H1 (cell line): ENCODE data around the gene EFCAB8. TPM values are rescaled to one million over a fixed set of nuclear protein-coding genes. Genes with fewer than 3 reads are reported as not detected.

ENCODE experiments used
- CTCF ChIA-PET: fragments of 300-600 bp; sonication (Branson Sonifier 250); formaldehyde crosslinking; loops from one replicate; lab custom pipeline; 2021; ENCODE audit not compliant: partially characterized antibody; lab: Charles Lee
- POLR2A ChIA-PET: fragments of 300-600 bp; sonication (Branson Sonifier 250); formaldehyde crosslinking; loops from one replicate; lab custom pipeline; 2021; ENCODE audit warnings: inconsistent platforms; ENCODE audit not compliant: partially characterized antibody; lab: Charles Lee
- DNase-seq, 2 experiments: peaks; one replicate each; pipeline versions ENCODE4 v3.0.0 to v3.0.0-alpha.2; 2010 to 2022; ENCODE audit warnings: low spot score in 2 of 2, low read depth in 1 of 2, mixed read lengths in 1 of 2
- FAIRE-seq: peaks from 2 replicates; lab custom pipeline; 2011; peaks lifted over from hg19 to GRCh38; lab: Jason Lieb, UNC
- H2AFZ ChIP-seq: 2 replicates; pipeline ENCODE4 v1.8.1; 2012; ENCODE audit warnings: low read length, inconsistent platforms
- H2AK5ac ChIP-seq: 2 replicates; pipeline ENCODE4 v1.6.1; 2013; ENCODE audit warnings: low read depth, low read length
- H2BK120ac ChIP-seq: replicated peaks from 2 replicates; pipeline ENCODE3; 2013; ENCODE audit warnings: low read depth, low read length, inconsistent platforms
- H2BK12ac ChIP-seq: 2 replicates; pipeline ENCODE4 v1.6.1; 2013; ENCODE audit warnings: low read depth, low read length
- H2BK15ac ChIP-seq: 2 replicates; pipeline ENCODE4 v1.6.1; 2013; ENCODE audit warnings: low read length
- H2BK20ac ChIP-seq: 2 replicates; pipeline ENCODE4 v1.6.1; 2013; ENCODE audit warnings: low read length
- H2BK5ac ChIP-seq: 2 replicates; pipeline ENCODE4 v1.6.1; 2013; ENCODE audit warnings: low read depth, low read length
- H3K14ac ChIP-seq: 2 replicates; pipeline ENCODE4 v1.6.1; 2013; ENCODE audit warnings: inconsistent platforms; ENCODE audit not compliant: insufficient read length
- H3K18ac ChIP-seq: 2 replicates; pipeline ENCODE4 v1.6.1; 2013; ENCODE audit warnings: low read length; ENCODE audit errors: extremely low read depth
- H3K23ac ChIP-seq: 2 replicates; pipeline ENCODE4 v1.6.1; 2013; ENCODE audit warnings: inconsistent platforms; ENCODE audit not compliant: insufficient read length
- H3K23me2 ChIP-seq: 2 replicates; pipeline ENCODE4 v1.6.1; 2013; ENCODE audit warnings: low read depth, low read length
- H3K27ac ChIP-seq: 2 replicates; pipeline ENCODE4 v1.6.1; 2011; ENCODE audit warnings: low read depth, low read length, inconsistent platforms
- H3K27me3 ChIP-seq, 4 experiments: replicated peaks in 1 of 4; 1 replicate in 1 of 4; 2 replicates in 3 of 4; pipeline versions ENCODE4 v1.6.1 to v1.8.1; 2011 to 2013; ENCODE audit warnings: low read length in 3 of 4, mild to moderate bottlenecking in 3 of 4, inconsistent platforms in 2 of 4, mixed read lengths in 2 of 4, moderate library complexity in 1 of 4; ENCODE audit not compliant: control insufficient read depth in 3 of 4, insufficient read depth in 3 of 4; ENCODE audit errors: extremely low read depth in 1 of 4
- H3K36me3 ChIP-seq, 4 experiments: 2 replicates each; pipeline versions ENCODE4 v1.6.1 to v1.8.1; 2011 to 2013; ENCODE audit warnings: mild to moderate bottlenecking in 4 of 4, low read length in 3 of 4, moderate library complexity in 2 of 4, control low read depth in 1 of 4, inconsistent platforms in 1 of 4; ENCODE audit not compliant: insufficient read depth in 4 of 4, control insufficient read depth in 2 of 4
- H3K4ac ChIP-seq: replicated peaks from 2 replicates; pipeline ENCODE3; 2013; ENCODE audit warnings: low read length, low read depth, mixed read lengths, inconsistent platforms; ENCODE audit not compliant: insufficient read length
- H3K4me1 ChIP-seq, 4 experiments: replicated peaks in 1 of 4; 1 replicate in 1 of 4; 2 replicates in 3 of 4; pipeline versions ENCODE4 v1.6.1 to v1.8.1; 2011 to 2013; ENCODE audit warnings: low read length in 3 of 4, inconsistent platforms in 2 of 4, mixed read lengths in 1 of 4; ENCODE audit not compliant: insufficient read depth in 4 of 4, control insufficient read depth in 3 of 4
- H3K4me2 ChIP-seq, 2 experiments: 2 replicates each; pipeline versions ENCODE4 v1.6.1 to v1.8.1; 2011 to 2013; ENCODE audit warnings: low read depth in 2 of 2, low read length in 2 of 2, control low read depth in 1 of 2, inconsistent platforms in 1 of 2, mild to moderate bottlenecking in 1 of 2; ENCODE audit not compliant: insufficient read depth in 1 of 2
- H3K4me3 ChIP-seq, 4 experiments: fragments of 200-600, 300-600 bp in 1 of 4; sonication (generic), shearing (Covaris generic), sonication (Bioruptor Twin) in 1 of 4; 2 replicates each; pipeline versions ENCODE4 v1.5.1 to v1.8.1; 2011 to 2016; ENCODE audit warnings: low read length in 4 of 4, low read depth in 3 of 4, control low read depth in 2 of 4, inconsistent platforms in 2 of 4, mild to moderate bottlenecking in 2 of 4, mixed read lengths in 1 of 4, moderate library complexity in 1 of 4; ENCODE audit not compliant: insufficient read depth in 2 of 4; ENCODE audit errors: extremely low read depth in 1 of 4
- H3K56ac ChIP-seq: replicated peaks from 2 replicates; pipeline ENCODE3; 2013; ENCODE audit warnings: low read depth, mild to moderate bottlenecking, mixed read lengths, low read length, inconsistent platforms; ENCODE audit not compliant: insufficient read length
- H3K79me1 ChIP-seq: 2 replicates; pipeline ENCODE4 v1.6.1; 2013; ENCODE audit warnings: low read depth, low read length, control low read depth
- H3K79me2 ChIP-seq, 2 experiments: 2 replicates each; pipeline versions ENCODE4 v1.6.1 to v1.8.1; 2012 to 2013; ENCODE audit warnings: low read length in 2 of 2, mild to moderate bottlenecking in 2 of 2, inconsistent platforms in 1 of 2; ENCODE audit not compliant: insufficient read depth in 2 of 2, control insufficient read depth in 1 of 2
- H3K9ac ChIP-seq, 4 experiments: replicated peaks in 1 of 4; 1 replicate in 1 of 4; 2 replicates in 3 of 4; pipeline versions ENCODE4 v1.6.1 to v1.8.1; 2011 to 2013; ENCODE audit warnings: low read depth in 3 of 4, low read length in 3 of 4, control low read depth in 2 of 4, mild to moderate bottlenecking in 2 of 4, moderate library complexity in 2 of 4, inconsistent platforms in 1 of 4; ENCODE audit errors: extremely low read depth in 1 of 4
- H3K9me3 ChIP-seq, 2 experiments: 2 replicates each; pipeline versions ENCODE4 v1.6.1 to v1.8.1; 2012 to 2013; ENCODE audit warnings: mild to moderate bottlenecking in 2 of 2, moderate library complexity in 2 of 2, control low read depth in 1 of 2, inconsistent platforms in 1 of 2, low read depth in 1 of 2, low read length in 1 of 2, mixed read lengths in 1 of 2; ENCODE audit not compliant: insufficient read depth in 2 of 2
- H4K20me1 ChIP-seq, 2 experiments: replicated peaks in 1 of 2; 2 replicates each; pipeline versions ENCODE3 to v1.8.1; 2011 to 2013; ENCODE audit warnings: inconsistent platforms in 2 of 2, low read length in 2 of 2, mild to moderate bottlenecking in 1 of 2; ENCODE audit not compliant: insufficient read depth in 2 of 2, control insufficient read depth in 1 of 2
- H4K5ac ChIP-seq: 2 replicates; pipeline ENCODE4 v1.6.1; 2013; ENCODE audit warnings: low read length, low read depth, mixed read lengths, inconsistent platforms; ENCODE audit not compliant: insufficient read length
- H4K8ac ChIP-seq: 2 replicates; pipeline ENCODE4 v1.8.0; 2013; ENCODE audit warnings: mild to moderate bottlenecking, moderate library complexity, low read length, inconsistent platforms; ENCODE audit not compliant: insufficient read depth; ENCODE audit errors: extremely low read depth
- H4K91ac ChIP-seq: replicated peaks from 2 replicates; pipeline ENCODE3; 2013; ENCODE audit warnings: low read length, mixed read lengths, inconsistent platforms; ENCODE audit not compliant: insufficient read length
- BRCA1 ChIP-seq: IDR thresholded peaks from 2 replicates; pipeline ENCODE4 v1.6.1; 2012; ENCODE audit warnings: low read depth, low read length, improper control_type of control experiment
- CTBP2 ChIP-seq: IDR thresholded peaks from 2 replicates; pipeline ENCODE4 v1.7.0; 2011; ENCODE audit warnings: borderline replicate concordance, mild to moderate bottlenecking, moderate library complexity, mixed read lengths, low read length; ENCODE audit not compliant: insufficient read depth, insufficient read length
- HDAC2 ChIP-seq, 2 experiments: fragments of 300-600 bp in 1 of 2; sonication (generic) in 1 of 2; IDR thresholded peaks; 2 replicates each; pipeline ENCODE4 v1.6.1; 2011 to 2012; ENCODE audit warnings: low read depth in 2 of 2, low read length in 2 of 2, mild to moderate bottlenecking in 2 of 2, moderate library complexity in 2 of 2, borderline replicate concordance in 1 of 2, inconsistent platforms in 1 of 2
- JUN ChIP-seq: IDR thresholded peaks from 2 replicates; pipeline ENCODE4 v1.6.1; 2011; ENCODE audit warnings: low read depth, mild to moderate bottlenecking, improper control_type of control experiment, low read length
- MAFK ChIP-seq: IDR thresholded peaks from 2 replicates; pipeline ENCODE4 v1.6.1; 2012; ENCODE audit warnings: low read depth, mild to moderate bottlenecking, improper control_type of control experiment, low read length
- NANOG ChIP-seq: IDR thresholded peaks from 2 replicates; pipeline ENCODE4 v1.6.1; 2011; ENCODE audit warnings: low read length, low read depth, mild to moderate bottlenecking, inconsistent platforms; ENCODE audit not compliant: insufficient read depth, poor library complexity, severe bottlenecking
- POLR2AphosphoS5 ChIP-seq: IDR thresholded peaks from 2 replicates; pipeline ENCODE4 v1.6.1; 2011; ENCODE audit warnings: low read depth, low read length
- SAP30 ChIP-seq: fragments of 300-600 bp; sonication (generic); IDR thresholded peaks from 2 replicates; pipeline ENCODE4 v1.7.1; 2012; ENCODE audit warnings: low read length, moderate library complexity, mild to moderate bottlenecking, inconsistent platforms; ENCODE audit not compliant: insufficient read depth, insufficient replicate concordance
- SIN3A ChIP-seq, 2 experiments: IDR thresholded peaks in 1 of 2; conservative IDR thresholded peaks in 1 of 2; 2 replicates each; pipeline ENCODE4 v1.6.1; 2011 to 2012; ENCODE audit warnings: low read length in 2 of 2, improper control_type of control experiment in 1 of 2, low read depth in 1 of 2, mild to moderate bottlenecking in 1 of 2
- SUZ12 ChIP-seq: fragments of 200-600 bp; sonication (generic); IDR thresholded peaks from 2 replicates; pipeline ENCODE4 v1.6.1; 2012; ENCODE audit warnings: mild to moderate bottlenecking, inconsistent platforms, low read length, moderate library complexity, mixed read lengths
- WGBS, 2 experiments: shearing (Covaris generic) in 1 of 2; methylation state at CpG; one replicate each; pipeline versions ENCODE4 v1.1.6 to v1.1.7; 2013 to 2015; ENCODE audit warnings: low lambda C conversion rate in 2 of 2, mixed read lengths in 2 of 2, inconsistent platforms in 1 of 2, low coverage in 1 of 2, missing lambda C conversion rate in 1 of 2; ENCODE audit not compliant: insufficient replicate concordance in 2 of 2, insufficient coverage in 1 of 2, insufficient read length in 1 of 2; ENCODE audit errors: extremely low coverage in 1 of 2, missing lambda C conversion rate in 1 of 2; 5-methylcytosine and 5-hydroxymethylcytosine counted together
- polyA plus RNA-seq, 7 experiments: library from polyadenylated mRNA; depleted of rRNA in 3 of 7; stranded (reverse) in 5 of 7; unstranded in 2 of 7; fragments of >200 nt in 5 of 7; fragments of 200-250 nt in 2 of 7; gene quantifications; 1 replicate in 5 of 7; 2 replicates in 1 of 7; 4 replicates in 1 of 7; pipeline versions ENCODE4 v1.2.1 to v1.2.3, GENCODE V29; 2011 to 2013; ENCODE audit warnings: missing spikeins in 2 of 7, mixed read lengths in 2 of 7
- total RNA-seq: library from RNA; stranded (reverse); fragmentation: NEBNext Ultra II Directional; extraction: Animal tissue kit (Norgen Biotek cat#: 25700); gene quantifications from 2 replicates; pipeline ENCODE4 v1.2.1, GENCODE V29; 2021

The EFCAB8 gene
- total and polyA plus RNA-seq, 2 of the 8 experiments (the other 6 are each of a cell fraction or from before 2014, with no cell fraction given) = 0.06 to 0.20 TPM

GRCh38 chr20:32970115-32970972, 111.6 kb downstream of the EFCAB8 start:
- Histone ChIP-seq H4K20me1 (no peaks in the 10 kb centered on the region), H3K9ac (no peak overlapping the region)
- TF ChIP-seq SAP30 = no peak
- TF ChIP-seq SUZ12 = no peak
- TF ChIP-seq JUN = no peak
- no peak for TF ChIP-seq MAFK
- TF ChIP-seq BRCA1 = no peak
- no peak for TF ChIP-seq POLR2AphosphoS5
- TF ChIP-seq CTBP2 = no peak
- no peak for TF ChIP-seq NANOG
- no peak for TF ChIP-seq HDAC2 (IDR thresholded peaks at IDR 0.05; ENCODE audit: borderline replicate concordance in 1 of 2, low read depth in 2 of 2, low read length in 2 of 2)
- TF ChIP-seq SIN3A (conservative IDR thresholded peaks at IDR 0.05 in 1 of 2, IDR thresholded peaks at IDR 0.05 in 1 of 2; ENCODE audit: low read depth in 1 of 2, low read length in 2 of 2) = no peak
- TF ChIP-seq, all 59 proteins: peak for 0
- H4K91ac ChIP-seq = peak overlapping the region; percentile 98
- peak overlapping the region; percentile 94; the same call in 1 of the 2 replicates for H2AK5ac ChIP-seq
- no peaks in the 10 kb centered on the region for H3K36me3 ChIP-seq
- no peaks in the 10 kb centered on the region for H3K9me3 ChIP-seq
- FAIRE-seq (no peak), DNase-seq (no peak)
- 89% methylated on average over 15 of the region's 15 CpGs; no CpG with 5 or more reads in 1 of the 2 experiments for WGBS, 2 experiments
- peak overlapping the region; percentile 84; the same call in 1 of the 2 replicates for H2BK15ac ChIP-seq
- no peaks in the 10 kb centered on the region; the same call in 1 of the 2 replicates for H3K79me1 ChIP-seq
- H2BK5ac ChIP-seq = peak overlapping the region; percentile 54; the same call in 1 of the 2 replicates
- peak overlapping the region; percentile 5; the same call in 1 of the 2 replicates for H3K18ac ChIP-seq
- H4K5ac ChIP-seq = no peak overlapping the region
- peak overlapping the region; percentile 73 for H3K14ac ChIP-seq
- H3K79me2 ChIP-seq = no peaks in the 10 kb centered on the region
- no peaks in the 10 kb centered on the region for H3K27me3 ChIP-seq
- H2AFZ ChIP-seq = no peak overlapping the region
- H2BK20ac ChIP-seq = peak overlapping the region; percentile 95; the same call in 1 of the 2 replicates
- no peak overlapping the region for H3K23ac ChIP-seq
- no peak overlapping the region; the same call in 1 of the 2 replicates for H4K8ac ChIP-seq
- H3K4me1 ChIP-seq = peaks cover 10 to 25% (median 16%) of the 10 kb centered on the region in 4 experiments
- H3K27ac ChIP-seq = no peak overlapping the region
- POLR2A ChIA-PET = no interaction called here
- CTCF ChIA-PET = interaction anchor here (1.3 to 2.2 kb wide), 3 partner anchors 25 to 35 kb away, joined by 5 to 11 read pairs (median 5); partner anchors contain the start of gene SUN5
- no peak overlapping the region for H3K4me2 ChIP-seq
- no peaks in the 10 kb centered on the region for H3K23me2 ChIP-seq
- H2BK120ac ChIP-seq = peak overlapping the region; percentile 36
- no peak overlapping the region for H3K4me3 ChIP-seq
- no peak overlapping the region for H3K4ac ChIP-seq
- H2BK12ac ChIP-seq = peak overlapping the region; percentile 94; the same call in 1 of the 2 replicates
- H3K56ac ChIP-seq = no peak overlapping the region
